GM19463 (cell line): ENCODE results near the gene LRRC8B.

ENCODE experiments used
- ATAC-seq: cut with Tn5 transposase; IDR thresholded peaks from one replicate; pipeline ENCODE4 v1.9.1; 2021; ENCODE audit warnings: mild to moderate bottlenecking, moderate library complexity; ENCODE audit not compliant: unreplicated experiment

Gene LRRC8B

DNA sequence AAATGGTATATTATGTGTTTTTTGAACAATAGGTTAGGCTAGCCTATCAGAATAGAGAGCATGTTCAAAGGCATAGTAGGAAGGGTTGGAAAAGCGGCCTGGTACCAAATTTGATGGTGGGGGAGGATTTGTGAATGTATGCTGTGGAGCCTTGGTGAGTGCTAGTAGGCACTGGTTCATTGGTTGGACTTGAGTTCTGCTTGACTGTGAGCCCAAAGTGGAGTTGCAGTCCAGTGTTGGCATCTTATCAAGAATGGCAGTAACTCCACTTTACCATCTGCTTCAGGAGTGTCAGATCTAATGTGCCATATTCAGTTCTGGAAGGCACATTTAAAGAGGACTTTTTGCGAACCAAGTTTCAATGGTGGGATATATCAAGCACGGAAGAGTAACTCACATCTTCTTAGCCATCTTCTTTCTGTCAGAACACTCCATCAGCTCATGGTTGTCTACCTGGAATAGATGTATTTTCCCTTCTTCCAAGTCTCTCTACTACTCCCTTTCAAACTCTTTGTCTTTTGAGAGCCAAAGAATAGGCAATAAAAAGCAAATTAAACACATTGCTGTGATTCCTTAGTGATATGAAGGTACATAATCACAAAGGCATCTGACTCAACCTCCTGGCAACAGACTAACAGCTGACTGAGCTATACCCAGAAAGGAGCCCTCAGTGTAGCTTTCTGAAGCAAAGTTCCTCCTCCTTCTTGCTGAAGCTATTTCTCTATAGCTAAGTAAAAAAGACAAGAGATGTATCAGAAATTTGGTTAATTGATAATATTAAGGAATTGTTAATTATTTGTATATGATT is 21.7 kb downstream of the LRRC8B start:
- ATAC-seq, result no peak

DNA sequence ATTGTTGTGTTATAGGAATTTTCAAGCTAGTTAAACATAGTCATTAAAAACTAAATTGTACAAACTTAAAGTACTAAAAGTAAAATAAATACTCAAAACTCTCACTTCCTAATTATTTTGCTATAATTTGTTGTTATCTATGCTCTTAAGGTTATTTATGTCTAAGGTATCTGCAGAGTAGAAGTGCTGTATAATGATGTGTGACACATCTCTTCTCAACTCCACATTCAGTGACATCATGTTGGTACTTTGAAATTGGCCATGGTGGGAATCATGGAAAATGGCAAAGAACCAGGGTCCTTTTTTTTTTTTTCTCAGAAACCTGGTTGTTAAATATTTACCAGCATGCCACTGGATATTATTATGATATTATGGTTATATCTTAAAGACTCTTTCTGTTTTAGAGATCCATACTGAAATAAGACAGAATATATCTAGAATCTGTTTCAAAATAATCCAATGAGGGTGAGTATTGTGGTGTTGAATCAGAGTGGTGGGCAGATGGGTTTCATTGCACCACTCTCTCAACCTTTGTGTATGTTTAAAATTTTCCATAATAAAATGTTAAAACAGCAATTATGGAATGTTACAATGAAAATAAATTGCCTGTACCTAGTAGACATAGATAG is 22.4 kb downstream of the LRRC8B start:
- no peak for ATAC-seq

DNA sequence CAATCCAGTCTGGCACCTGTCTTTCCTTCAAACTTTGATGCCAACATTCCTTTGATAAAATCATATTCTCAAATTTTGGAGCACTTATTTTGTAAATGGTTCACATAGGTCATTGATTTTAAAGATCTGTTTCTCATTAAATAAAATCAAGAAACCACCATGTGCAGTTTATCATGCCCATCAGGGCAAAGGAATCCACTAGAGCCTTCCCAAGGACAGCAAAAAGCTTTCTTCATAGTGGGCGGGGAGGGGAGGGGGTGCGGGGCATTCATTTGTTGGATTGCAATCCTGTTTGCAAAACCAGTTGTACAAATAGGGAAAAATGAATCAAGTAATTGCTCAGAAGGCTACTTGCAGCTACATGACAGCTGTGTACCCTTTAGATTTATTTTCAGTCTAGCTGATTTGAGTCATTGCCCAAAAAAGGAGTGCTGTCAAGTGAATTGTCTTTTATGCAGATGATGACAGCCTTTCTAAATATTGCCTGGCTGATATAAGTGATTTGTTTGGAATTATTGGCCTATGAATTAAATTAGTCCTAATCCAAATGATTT is 23.0 kb downstream of the LRRC8B start:
- ATAC-seq, result no peak

DNA sequence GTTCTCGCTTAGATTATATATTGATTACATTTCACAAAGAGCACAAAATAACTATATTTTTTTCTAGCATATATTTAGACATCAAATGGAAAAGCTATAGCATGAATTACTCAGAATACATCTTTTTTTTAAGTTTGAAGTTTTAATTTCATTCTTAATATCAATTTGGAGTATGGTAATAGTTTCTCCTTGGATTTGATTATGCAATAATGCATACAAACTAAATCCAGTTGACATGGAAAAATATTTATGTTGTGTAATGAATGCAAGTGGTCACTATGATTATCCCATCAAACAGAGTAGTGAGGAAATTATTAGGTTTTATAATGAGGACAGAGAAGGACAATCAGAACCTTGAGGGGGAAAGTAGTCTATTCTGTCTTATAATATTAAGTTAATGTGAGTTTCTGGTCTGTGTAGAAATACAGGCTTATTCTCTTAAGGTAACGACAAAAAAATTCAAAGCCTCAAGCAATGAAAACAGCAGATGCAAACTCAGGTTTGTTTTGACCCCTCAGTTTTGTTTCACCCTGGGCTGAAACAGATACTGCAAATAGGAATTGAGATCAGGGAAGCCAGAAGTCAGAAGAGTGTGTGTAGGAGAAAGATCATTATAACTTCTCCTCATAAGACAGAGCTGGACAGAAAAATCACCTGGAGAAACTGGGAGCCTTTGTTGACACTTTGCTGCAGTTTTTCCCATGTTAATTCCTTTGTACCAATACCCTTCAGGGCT is 23.7 kb downstream of the LRRC8B start:
- ATAC-seq, result no peak

DNA sequence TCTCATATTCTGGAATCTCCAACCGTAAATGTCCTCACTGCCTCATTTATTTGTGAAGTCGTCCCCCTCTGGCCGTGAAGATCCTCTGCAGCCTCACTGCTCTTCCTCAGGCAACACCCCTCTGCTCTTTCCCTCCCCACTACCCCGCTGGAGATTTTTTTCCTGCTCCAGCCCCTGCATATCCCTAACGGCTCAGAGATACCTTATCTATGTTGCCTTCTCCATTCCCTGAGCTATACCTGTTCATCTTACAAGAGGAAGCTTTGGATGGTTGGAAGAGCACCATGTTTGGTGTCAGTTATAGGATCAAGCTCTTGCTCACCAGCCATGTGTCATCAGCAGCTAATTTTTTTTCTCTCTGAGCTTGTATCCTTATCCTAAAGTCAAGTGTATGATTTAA is 26.4 kb downstream of the LRRC8B start:
- no peak for ATAC-seq

DNA sequence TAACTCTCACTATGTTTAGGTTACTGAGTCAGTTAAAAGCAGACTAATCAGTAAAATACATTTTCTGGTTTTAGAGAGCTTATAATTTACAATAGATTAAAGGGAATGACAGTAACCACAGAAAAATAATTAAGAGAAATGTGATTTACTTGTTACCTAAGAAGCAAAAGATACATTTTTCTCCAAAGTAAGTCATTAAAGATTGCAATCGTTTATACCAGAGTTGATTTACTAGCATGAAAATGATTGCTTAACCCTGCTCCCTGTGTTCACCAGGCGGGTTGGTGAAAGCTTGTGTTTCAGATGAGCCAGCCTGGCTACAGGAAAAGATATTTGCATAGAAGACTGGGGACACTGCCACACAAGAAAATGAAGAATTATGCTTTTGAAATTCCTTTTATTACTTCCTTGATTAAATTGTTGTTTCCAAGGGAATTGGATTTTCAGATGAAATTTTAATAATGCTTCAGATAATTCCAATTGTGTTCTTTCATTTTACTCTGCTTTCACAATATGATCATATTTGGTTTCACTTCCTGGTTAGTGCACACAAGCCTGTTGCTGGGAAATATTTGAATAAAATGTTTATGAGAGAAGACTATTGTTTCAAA is 27.9 kb downstream of the LRRC8B start:
- peak; percentile 74 for ATAC-seq

DNA sequence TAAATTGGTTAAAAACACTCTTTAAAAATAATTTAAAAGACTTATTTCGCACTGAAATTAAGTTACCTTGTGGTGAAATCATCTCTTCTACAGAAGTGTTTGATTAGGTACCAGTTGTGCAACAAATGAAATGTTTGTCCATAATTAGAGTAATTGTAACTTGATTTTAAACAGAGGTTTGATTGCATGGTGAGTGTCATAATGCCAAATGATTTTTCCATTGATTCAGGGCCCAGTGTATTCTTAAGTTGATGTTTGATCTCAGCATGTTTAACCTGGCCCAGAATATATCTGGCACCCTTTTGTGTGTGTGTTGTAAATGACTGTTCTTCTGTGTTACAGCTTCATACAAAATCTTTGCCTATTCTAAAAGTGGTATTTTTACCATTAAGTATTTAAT is 28.5 kb downstream of the LRRC8B start:
- no peak for ATAC-seq

DNA sequence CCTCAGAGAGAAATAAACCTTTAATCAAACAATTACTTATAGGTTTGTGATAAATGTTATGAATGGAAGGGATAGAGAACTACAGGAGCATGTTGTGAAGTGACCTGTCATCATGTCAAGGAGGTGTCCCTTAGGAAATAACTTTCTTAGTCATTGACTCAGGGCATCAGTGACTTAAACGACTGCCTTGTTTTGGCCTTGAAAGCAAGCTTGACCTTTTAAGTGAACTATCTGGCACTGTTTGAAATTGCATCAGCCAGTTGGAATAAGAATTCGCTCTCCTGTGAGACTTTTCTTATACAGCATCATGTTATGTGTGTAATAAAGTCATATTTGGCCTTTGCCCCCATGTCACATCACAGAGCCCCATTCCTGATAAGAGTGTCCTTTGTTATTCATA is 30.9 kb downstream of the LRRC8B start:
- no peak for ATAC-seq

DNA sequence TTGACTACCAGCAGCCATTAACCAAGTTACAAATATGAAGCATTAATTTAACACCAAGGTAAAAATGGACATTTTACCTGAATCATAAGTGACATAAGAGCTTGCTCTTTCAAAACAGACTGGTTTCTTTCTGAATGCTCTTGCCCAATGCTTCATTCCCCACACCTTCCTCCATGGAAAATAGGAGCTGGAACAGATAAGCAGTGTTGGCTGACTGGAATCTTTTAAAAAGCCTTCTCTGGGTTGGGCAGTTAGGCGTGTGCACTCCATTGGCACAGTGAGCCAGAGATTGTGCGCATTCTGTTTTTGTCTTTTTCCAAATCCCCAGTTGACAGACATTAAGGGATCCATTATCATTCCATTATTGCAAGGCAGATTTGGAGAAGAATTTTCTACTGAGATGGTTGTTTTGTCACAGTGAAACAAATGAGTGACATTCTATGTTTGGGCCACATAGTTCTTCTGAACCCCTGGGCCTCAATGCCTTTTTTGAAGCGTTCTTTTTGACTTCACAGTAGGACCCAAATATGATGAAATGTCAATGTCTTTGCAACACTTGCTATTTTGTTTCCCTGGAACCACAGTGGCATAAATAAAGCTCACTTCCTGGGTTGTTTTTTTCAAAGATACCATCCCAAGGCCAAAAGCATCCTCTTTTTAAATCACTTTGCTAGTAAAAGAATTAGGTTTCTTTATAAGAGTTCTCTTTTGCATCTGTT is 32.3 kb downstream of the LRRC8B start:
- no peak for ATAC-seq

DNA sequence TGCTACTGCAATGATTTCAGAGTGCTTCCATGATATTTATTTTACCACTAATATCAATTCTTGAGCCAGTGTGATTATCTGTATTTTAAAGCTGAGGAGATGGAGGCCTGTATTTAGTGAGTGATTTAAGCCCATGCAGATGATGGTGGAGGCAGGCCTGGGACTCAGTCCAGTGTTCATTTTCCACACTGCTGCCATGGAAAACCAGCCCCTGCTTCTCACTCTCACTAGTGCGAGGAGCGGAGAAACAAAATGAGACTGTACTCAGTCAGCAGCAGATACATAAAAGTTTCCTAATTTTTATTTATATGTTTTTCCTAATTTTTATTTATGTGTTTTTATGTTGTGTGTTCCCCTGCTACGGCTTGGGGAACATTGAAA is 32.8 kb downstream of the LRRC8B start:
- ATAC-seq, result no peak

DNA sequence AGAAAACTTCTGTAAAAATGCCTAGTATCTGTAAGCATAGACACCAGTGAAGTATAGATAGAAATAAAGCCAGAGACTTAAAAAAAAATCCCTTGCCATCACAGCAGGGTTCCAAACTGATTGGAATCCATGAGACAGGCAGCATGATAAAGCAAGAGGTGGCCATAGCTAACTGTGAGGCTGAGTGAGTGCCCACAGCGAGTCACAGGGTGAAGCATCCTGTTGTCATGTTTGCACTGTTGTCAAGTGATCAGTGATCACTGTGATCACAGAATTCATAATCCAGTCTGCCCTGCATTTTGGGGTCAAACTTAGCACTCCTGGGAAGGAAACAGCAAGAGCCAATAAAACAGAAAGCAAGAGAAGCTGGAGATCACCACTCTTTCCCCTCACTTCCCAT is 33.3 kb downstream of the LRRC8B start:
- ATAC-seq, result no peak

DNA sequence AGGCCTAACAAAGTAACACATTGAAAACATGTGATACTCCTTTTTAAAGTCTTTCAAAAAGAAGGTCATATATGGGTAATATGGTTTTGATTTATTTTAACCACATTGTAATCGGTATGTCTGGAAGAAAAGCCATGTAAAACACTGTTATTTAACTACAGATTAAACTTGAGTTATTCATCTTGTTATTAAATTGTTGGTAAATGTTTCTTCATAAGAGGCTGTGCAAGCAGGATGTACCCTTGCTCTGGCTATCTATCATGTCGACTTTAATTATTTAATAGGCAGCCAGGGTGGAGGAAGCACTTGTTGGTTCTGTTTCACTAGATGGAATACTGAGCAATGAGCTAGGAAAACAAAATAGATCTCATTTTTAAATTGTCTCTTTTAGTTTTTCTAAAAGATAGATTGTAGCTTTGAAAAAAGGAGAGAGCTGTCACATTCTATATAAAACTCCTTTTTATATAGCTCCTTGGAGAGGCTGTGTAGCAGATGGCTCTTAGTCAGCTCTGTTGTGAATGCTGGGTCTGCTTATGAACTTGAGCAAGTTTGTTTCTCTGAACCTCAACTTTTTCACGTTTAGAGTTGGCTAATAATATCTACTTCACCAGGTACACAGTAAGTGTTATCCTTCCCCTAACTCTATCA is 39.5 kb downstream of the LRRC8B start:
- no peak for ATAC-seq

DNA sequence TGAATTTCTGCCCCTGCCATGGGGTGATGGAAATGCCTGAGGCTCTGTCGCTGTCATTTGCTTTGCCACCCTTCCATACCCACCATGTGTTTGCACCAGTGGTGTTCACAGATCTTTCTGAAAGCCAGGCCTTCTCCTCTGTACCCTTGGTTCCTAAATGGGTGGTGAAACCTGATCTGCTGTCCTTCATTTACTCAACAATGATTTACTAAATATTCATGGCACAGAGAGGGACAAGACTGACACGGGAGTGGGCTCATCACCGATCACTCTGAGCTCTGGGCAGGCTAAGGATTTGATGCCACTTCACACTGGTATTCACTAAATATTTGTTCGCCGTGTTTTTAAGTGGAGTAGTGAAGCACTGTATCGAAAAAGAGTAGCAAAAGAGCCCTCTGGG is 40.9 kb downstream of the LRRC8B start:
- ATAC-seq, result no peak

DNA sequence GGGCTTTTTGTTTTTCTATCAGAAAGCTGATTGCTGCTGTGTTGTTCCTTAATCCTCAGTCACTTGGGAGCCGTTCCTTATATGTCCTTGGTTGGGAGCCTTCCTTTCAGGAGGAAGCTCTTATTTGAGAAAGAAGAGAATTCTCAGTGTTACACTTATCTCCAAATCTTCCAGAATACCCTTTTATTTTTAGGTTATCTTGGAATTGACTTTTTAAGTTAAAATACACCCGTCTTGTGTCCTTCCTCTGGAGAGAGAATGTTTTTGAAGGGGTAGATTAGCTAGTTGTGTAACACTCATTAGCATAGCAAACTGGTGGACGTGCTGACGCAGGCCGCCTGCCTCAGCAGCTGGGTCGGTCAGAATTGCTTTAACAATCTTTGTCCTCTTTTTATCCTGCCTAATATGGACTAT is 42.1 kb downstream of the LRRC8B start:
- ATAC-seq, result no peak

DNA sequence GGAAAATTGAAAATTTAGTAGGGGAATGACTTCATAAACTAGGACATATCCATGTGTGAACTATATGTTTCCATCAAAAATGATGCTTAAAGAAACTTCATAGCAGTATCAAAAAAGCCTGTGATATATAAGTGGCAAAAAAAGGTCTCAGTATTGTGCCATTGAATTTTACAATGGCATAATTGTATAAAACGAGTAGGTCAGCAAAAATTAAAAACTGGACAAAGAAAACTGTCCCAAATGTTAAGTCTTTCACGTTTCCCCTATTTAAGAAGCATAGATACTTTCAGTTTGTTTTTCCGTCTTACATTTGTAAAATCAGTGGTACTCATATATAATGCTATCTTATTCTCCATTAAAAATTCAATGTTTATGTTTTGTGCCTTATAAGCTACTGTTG is 43.2 kb downstream of the LRRC8B start:
- no peak for ATAC-seq

DNA sequence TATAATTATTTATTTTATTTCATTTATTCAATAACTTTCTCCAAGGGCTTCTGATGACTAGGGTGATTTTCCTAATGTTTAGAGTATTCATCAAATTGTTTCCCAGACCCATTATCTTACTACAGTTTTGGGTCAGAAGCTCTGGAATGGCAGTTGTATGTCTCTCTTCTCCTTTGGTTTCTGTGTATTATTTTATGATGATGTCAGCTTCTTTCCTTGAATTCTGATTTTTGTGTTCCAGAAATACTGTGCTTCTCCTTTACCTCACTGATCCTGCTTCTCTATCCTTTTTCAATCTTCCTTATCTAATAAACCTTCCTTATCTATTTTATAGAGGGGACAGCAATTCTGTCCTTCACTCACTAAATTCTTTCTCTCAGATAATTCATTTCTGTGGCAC is 48.8 kb downstream of the LRRC8B start:
- ATAC-seq, result no peak

DNA sequence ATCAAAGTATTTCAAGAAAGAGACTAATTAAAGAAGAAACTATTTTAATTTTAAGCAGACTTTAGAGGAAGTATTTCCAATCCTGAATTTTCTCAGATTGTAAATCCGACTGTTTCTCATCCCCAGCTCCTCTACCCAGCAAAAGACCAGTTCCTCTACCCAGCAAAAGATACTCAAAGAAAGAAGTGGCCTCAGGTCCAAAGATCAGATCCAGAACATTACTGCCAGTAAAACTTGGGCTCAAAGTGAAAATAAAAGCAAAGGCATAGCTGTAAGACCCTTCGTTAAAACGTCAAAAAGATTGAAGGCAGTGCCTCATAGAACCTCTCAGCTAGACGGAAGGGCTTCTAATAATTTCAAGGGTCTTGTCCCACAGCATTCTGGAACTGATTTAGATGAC is 50.0 kb downstream of the LRRC8B start:
- ATAC-seq, result no peak

DNA sequence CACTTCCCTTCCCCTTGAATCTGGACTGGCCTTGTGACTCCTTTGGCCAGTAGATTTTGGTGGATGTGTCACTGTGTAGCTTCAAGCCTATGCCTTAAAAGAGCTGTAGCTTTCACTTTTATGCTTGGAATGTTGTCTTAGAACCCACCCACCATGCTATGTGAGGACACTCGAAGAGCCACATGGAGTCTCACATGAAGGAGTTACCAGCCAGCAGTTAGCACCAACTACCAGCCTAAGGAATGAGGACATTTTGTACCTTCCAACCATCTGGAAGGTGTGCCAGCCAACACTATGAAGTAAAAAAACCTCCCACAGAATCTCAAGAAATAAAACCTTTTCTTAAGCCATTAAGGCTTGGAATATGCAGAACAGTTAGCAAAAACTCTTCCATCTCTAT is 50.6 kb downstream of the LRRC8B start:
- no peak for ATAC-seq

DNA sequence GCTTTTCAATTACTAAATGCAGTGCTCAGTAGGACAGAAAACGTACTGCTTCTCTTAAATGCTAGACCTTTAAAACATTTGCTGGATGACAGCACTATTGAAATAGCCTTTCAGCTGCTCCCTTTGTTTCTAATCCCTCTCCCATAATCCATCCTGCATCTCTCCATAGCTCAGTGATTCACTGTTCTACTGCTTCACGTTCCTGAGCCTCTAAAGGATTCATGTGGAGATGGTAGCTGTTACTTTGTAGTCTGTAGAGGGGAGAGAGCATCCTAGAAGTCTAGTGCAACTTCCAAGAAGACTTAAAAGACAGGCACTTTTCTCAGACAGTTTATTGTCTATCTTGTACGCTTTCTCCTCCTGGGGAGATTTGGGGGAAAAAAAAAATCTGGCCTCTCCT is 51.4 kb downstream of the LRRC8B start:
- ATAC-seq, result no peak

DNA sequence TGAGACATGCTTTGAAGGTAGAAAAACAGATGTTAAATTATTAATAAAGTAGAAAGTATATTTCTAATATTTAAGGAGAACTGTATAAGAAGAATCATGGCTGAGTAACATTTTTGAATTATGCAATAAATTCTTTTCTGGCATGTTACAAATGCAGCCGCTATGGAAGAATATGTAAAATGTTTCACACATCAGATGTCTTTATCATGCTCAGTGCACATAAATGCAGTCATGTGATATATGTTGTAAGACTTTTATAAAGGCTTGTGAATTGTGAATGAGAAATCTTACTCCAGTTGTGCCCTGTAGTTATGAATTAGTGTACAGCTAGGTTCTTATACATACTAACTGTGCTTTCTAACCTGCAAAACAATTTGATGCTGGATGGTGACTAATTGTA is 53.5 kb downstream of the LRRC8B start:
- no peak for ATAC-seq
